ENCODE results near the gene CMTM8. TPM values are rescaled to one million over a fixed set of nuclear protein-coding genes. Genes with fewer than 3 reads are reported as not detected.

CMTM8 gene
- total and polyA plus RNA-seq, 2 of the 8 experiments (the other 6 are each of a cell fraction or from before 2014, with no cell fraction given), result 10.5 to 22.4 TPM

DNA sequence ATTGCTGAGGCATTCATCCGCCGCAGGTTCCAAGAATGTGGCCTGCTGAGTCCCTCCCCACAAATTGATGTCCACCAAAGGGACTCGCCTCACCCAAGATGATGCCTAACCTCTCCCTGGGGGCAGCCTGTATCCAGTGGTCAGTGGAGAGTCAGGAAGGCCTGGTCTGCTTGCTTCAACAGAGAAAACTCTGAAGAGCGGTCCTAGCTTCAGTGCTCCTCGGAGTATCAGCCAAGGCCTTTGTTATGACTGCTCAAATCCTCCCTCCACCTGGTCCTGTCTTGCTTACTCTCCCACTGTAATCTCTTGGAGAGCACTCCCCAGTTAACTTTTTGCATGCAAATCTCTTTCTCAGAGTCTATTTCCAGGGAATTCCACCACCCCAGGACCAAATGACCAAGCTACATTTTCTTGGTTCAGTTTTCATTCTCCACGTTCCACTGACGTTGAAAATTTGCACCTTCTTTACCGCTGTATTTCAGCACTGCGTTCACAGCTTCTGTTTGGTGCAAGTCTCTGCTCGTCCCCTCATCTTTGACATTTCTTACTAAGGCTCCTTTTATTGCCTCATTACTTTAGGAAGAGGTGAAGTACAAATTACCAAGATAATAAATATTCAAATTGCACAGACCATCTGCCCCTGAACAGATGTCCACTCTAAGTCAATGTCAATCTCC, 175.5 kb downstream of the CMTM8 start:
- H3K14ac ChIP-seq (ENCODE audit: insufficient read length), result no peak overlapping the region
- no peaks in the 10 kb centered on the region for H3K79me1 ChIP-seq (ENCODE audit: low read depth, low read length)
- TF ChIP-seq POLR2A (IDR thresholded peaks at IDR 0.05; ENCODE audit: control extremely low read depth in 1 of 2, low read depth in 2 of 2, low read length in 2 of 2) (peak in 1 of 2 experiments; percentile 68; a peak in 2 of 3 replicates), TAF7 (optimal IDR thresholded peaks at IDR 0.05; ENCODE audit: borderline replicate concordance, low read depth, low read length) (peak; percentile 94), GTF2F1 (IDR thresholded peaks at IDR 0.05; ENCODE audit: borderline replicate concordance, low read depth, low read length) (no peak), POLR2AphosphoS5 (IDR thresholded peaks at IDR 0.05; ENCODE audit: low read depth, low read length) (peak; percentile 66), RNF2 (IDR thresholded peaks at IDR 0.05; ENCODE audit: borderline replicate concordance, low read depth, low read length, missing control alignments, poor library complexity, severe bottlenecking) (no peak)
- peak overlapping the region; percentile 35 to 49; a peak in 2 of 4 replicates for H3K4me2 ChIP-seq (ENCODE audit: insufficient read depth in 1 of 2, low read depth in 2 of 2, low read length in 2 of 2)
- H3K9ac ChIP-seq (replicated peaks in 1 of 4; ENCODE audit: extremely low read depth in 1 of 4, low read depth in 3 of 4, low read length in 3 of 4), result no peak overlapping the region
- H3K27me3 ChIP-seq (replicated peaks in 1 of 4; ENCODE audit: control insufficient read depth in 3 of 4, extremely low read depth in 1 of 4, insufficient read depth in 3 of 4, low read length in 3 of 4), result no peaks in the 10 kb centered on the region
- H3K4me3 ChIP-seq (ENCODE audit: extremely low read depth in 1 of 4, insufficient read depth in 2 of 4, low read depth in 3 of 4, low read length in 4 of 4), result no peak overlapping the region
- no peak overlapping the region for H3K4ac ChIP-seq (replicated peaks; ENCODE audit: insufficient read length, low read depth, low read length)
- H3K36me3 ChIP-seq (ENCODE audit: control insufficient read depth in 2 of 4, insufficient read depth in 4 of 4, low read length in 3 of 4), result no peaks in the 10 kb centered on the region
- H3K23me2 ChIP-seq (ENCODE audit: low read depth, low read length), result no peaks in the 10 kb centered on the region; the same call in 1 of the 2 replicates
- H2AK5ac ChIP-seq (ENCODE audit: low read depth, low read length), result no peak overlapping the region; the same call in 1 of the 2 replicates
- H3K4me1 ChIP-seq (replicated peaks in 1 of 4; ENCODE audit: control insufficient read depth in 3 of 4, insufficient read depth in 4 of 4, low read length in 3 of 4), result peaks cover 5 to 31% (median 18%) of the 10 kb centered on the region in 4 experiments; a peak in 6 of 7 replicates
- no peak overlapping the region for H3K56ac ChIP-seq (replicated peaks; ENCODE audit: insufficient read length, low read depth, low read length)
- H2BK20ac ChIP-seq (ENCODE audit: low read length), result no peak overlapping the region
- H3K23ac ChIP-seq (ENCODE audit: insufficient read length), result no peak overlapping the region
- H3K79me2 ChIP-seq (ENCODE audit: control insufficient read depth in 1 of 2, insufficient read depth in 2 of 2, low read length in 2 of 2), result peaks cover 0 to 33% of the 10 kb centered on the region in 2 experiments; a peak in 3 of 4 replicates
- CTCF ChIA-PET (ENCODE audit: partially characterized antibody), result interaction anchor here (0.8 to 8.2 kb wide), 10 partner anchors 9 to 72 kb away, joined by 3 to 47 read pairs (median 4); partner anchors contain the start of gene CMTM7
- no peak overlapping the region; the same call in 1 of the 2 replicates for H2BK15ac ChIP-seq (ENCODE audit: low read length)
- H3K18ac ChIP-seq (ENCODE audit: extremely low read depth, low read length), result peak overlapping the region; percentile 81
- H4K20me1 ChIP-seq (replicated peaks in 1 of 2; ENCODE audit: control insufficient read depth in 1 of 2, insufficient read depth in 2 of 2, low read length in 2 of 2), result peaks cover 0 to 1% of the 10 kb centered on the region in 2 experiments
- H4K8ac ChIP-seq (ENCODE audit: extremely low read depth, insufficient read depth, low read length), result 0 out of 2 replicates have a peak overlapping the region, but pooled peaks have one; percentile 60
- H3K27ac ChIP-seq (ENCODE audit: low read depth, low read length), result no peak overlapping the region
- peak overlapping the region; percentile 4; the same call in 1 of the 2 replicates for H2BK12ac ChIP-seq (ENCODE audit: low read depth, low read length)
- H2BK120ac ChIP-seq (replicated peaks; ENCODE audit: low read depth, low read length), result peak overlapping the region; percentile 25
- H3K9me3 ChIP-seq (ENCODE audit: insufficient read depth in 2 of 2, low read depth in 1 of 2, low read length in 1 of 2), result no peaks in the 10 kb centered on the region; a peak in 1 of 4 replicates
- WGBS, 2 experiments (ENCODE audit: extremely low coverage in 1 of 2, insufficient coverage in 1 of 2, insufficient read length in 1 of 2, insufficient replicate concordance in 2 of 2, low coverage in 1 of 2, low lambda C conversion rate in 2 of 2, missing lambda C conversion rate in 1 of 2), result 59% methylated on average over 10 of the region's 10 CpGs; no CpG with 5 or more reads in 1 of the 2 experiments
- H4K91ac ChIP-seq (replicated peaks; ENCODE audit: insufficient read length, low read length), result no peak overlapping the region
- FAIRE-seq (peak; percentile 13), DNase-seq (ENCODE audit: low read depth in 1 of 2, low spot score in 2 of 2) (no peak)
- H4K5ac ChIP-seq (ENCODE audit: insufficient read length, low read depth, low read length), result no peak overlapping the region
- H2AFZ ChIP-seq (ENCODE audit: low read length), result no peak overlapping the region
- POLR2A ChIA-PET (ENCODE audit: partially characterized antibody), result interaction anchor here (1.0 to 1.9 kb wide), 6 partner anchors 8 to 42 kb away, joined by 3 to 6 read pairs (median 4); partner anchors contain the start of gene CMTM7
- H2BK5ac ChIP-seq (ENCODE audit: low read depth, low read length), result no peak overlapping the region; the same call in 1 of the 2 replicates
